ENCODE measurements around the gene CABP4. TPM values are rescaled to one million over a fixed set of nuclear protein-coding genes. Genes with fewer than 3 reads are reported as not detected.

The CABP4 gene
- total RNA-seq, 4 donors from 2014 or later = 0.13 to 2.4 (median 0.77) TPM

DNA sequence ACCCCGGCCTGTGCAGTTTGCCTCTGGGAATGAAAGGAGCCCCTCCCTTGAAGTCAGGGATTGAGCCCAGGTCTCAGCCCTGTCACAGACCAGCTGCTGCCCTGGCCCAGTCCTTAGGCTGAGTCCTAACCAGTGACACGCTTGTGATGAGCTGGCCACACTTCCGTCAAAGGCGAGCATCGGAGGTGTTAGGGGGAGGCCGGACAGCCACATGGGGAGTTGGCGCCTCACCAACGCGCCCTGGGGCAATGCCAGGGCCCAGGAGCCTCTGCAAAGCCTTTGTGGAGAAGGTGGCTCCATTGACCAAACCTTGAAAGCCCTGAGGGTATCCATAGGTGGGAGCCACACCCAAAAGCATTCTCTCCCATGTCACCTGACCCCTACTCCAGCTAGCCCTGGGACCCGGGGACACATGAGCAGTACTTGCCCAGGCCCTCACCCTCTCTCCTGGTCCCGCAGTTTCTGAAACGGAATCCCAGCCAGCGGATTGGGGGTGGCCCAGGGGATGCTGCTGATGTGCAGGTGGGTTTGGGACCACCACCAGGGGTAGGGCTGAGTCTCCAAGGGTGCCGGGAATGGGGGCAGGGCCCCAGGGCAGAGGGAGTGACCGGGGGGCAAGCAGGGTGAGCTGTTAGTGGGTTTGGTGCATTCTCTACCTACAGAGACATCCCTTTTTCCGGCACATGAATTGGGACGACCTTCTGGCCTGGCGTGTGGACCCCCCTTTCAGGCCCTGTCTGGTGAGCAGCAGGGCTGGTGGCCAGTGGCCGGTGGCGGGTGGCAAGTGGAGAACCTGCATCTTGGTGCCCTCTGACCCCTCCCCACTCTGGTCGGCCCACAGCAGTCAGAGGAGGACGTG lies 21.4 kb upstream of the CABP4 start:
- TF ChIP-seq POLR2AphosphoS5 (IDR thresholded peaks at IDR 0.05) (no peak), POLR2A (IDR thresholded peaks at IDR 0.05) (no peak), EP300 (IDR thresholded peaks at IDR 0.05) (no peak)
- TF ChIP-seq, protein P1, sequence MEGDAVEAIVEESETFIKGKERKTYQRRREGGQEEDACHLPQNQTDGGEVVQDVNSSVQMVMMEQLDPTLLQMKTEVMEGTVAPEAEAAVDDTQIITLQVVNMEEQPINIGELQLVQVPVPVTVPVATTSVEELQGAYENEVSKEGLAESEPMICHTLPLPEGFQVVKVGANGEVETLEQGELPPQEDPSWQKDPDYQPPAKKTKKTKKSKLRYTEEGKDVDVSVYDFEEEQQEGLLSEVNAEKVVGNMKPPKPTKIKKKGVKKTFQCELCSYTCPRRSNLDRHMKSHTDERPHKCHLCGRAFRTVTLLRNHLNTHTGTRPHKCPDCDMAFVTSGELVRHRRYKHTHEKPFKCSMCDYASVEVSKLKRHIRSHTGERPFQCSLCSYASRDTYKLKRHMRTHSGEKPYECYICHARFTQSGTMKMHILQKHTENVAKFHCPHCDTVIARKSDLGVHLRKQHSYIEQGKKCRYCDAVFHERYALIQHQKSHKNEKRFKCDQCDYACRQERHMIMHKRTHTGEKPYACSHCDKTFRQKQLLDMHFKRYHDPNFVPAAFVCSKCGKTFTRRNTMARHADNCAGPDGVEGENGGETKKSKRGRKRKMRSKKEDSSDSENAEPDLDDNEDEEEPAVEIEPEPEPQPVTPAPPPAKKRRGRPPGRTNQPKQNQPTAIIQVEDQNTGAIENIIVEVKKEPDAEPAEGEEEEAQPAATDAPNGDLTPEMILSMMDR (IDR thresholded peaks at IDR 0.05) = no peak
- H3K27me3 ChIP-seq = no peaks in the 10 kb centered on the region

DNA sequence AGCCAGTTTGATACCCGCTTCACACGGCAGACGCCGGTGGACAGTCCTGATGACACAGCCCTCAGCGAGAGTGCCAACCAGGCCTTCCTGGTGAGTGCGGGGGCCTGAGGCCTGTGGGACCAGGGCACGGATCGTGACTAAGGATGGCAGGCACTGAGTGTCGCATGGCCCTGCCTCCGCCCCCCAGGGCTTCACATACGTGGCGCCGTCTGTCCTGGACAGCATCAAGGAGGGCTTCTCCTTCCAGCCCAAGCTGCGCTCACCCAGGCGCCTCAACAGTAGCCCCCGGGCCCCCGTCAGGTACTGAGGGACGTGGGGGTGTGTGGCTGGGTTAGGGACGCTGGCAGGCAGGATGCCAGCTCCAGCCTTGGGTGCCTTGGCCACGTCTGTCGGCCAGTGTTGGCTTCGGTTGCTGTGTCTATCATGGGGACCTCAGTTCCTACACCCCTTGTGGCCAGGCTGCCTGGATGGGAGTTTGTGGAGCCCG lies 20.7 kb upstream of the CABP4 start:
- Histone ChIP-seq H3K27me3 (no peaks in the 10 kb centered on the region), H3K27ac (peak overlapping the region in 1 of 4 donors; percentile 10), H3K4me3 (no peak overlapping the region), H3K36me3 (peaks cover 0 to 93% of the 10 kb centered on the region in 2 donors), H3K4me1 (peaks cover 0 to 60% (median 3%) of the 10 kb centered on the region in 3 donors), H3K9me3 (no peaks in the 10 kb centered on the region)
- TF ChIP-seq, protein P1 (IDR thresholded peaks at IDR 0.05) = no peak
- TF ChIP-seq POLR2AphosphoS5 (IDR thresholded peaks at IDR 0.05) = no peak
- TF ChIP-seq POLR2A (IDR thresholded peaks at IDR 0.05) = no peak
- no peak for TF ChIP-seq EP300 (IDR thresholded peaks at IDR 0.05)
- no peak for ATAC-seq
- no CpG with 5 or more reads among the region's 23 CpGs for WGBS, 2 donors (ENCODE audit: low coverage in 1 of 2)

More for the DNA sequence above, 21.4 kb upstream of the CABP4 start:
- 60 to 78% methylated on average over 1 to 3 of the region's 22 CpGs for WGBS, 2 donors (ENCODE audit: low coverage in 1 of 2)
- H3K36me3 ChIP-seq = peaks cover 0 to 90% of the 10 kb centered on the region in 2 donors
- H3K4me1 ChIP-seq = peaks cover 0 to 60% (median 9%) of the 10 kb centered on the region in 3 donors
- H3K9me3 ChIP-seq = no peaks in the 10 kb centered on the region
- no peak overlapping the region for H3K4me3 ChIP-seq
- peak overlapping the region in 1 of 4 donors; percentile 10 for H3K27ac ChIP-seq
- no peak for ATAC-seq

DNA sequence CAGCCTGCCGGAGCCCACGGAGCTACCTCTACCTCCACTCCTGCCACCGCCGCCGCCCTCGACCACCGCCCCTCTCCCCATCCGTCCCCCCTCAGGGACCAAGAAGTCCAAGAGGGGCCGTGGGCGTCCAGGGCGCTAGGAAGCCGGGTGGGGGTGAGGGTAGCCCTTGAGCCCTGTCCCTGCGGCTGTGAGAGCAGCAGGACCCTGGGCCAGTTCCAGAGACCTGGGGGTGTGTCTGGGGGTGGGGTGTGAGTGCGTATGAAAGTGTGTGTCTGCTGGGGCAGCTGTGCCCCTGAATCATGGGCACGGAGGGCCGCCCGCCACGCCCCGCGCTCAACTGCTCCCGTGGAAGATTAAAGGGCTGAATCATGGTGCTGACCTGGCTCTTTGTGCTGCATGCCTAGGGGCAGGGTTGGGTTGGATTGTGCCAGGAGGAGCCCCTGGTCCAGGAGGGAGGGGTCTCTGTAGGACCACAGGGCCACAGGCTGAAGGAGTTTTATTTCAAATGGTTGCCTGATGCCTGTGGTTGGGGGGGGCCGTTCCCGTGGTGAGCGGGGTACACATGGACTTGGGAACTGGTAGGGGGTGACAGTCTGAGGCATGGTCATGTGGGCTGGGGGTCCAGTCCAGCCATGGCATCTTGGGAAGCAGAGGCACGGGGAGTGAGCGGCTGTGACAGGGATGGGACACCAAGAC lies 20.0 kb upstream of the CABP4 start:
- H3K9me3 ChIP-seq = no peaks in the 10 kb centered on the region
- H3K36me3 ChIP-seq = peaks cover 0 to 93% of the 10 kb centered on the region in 2 donors
- TF ChIP-seq POLR2AphosphoS5 (IDR thresholded peaks at IDR 0.05) = no peak
- TF ChIP-seq, protein P1 (IDR thresholded peaks at IDR 0.05) = no peak
- TF ChIP-seq EP300 (IDR thresholded peaks at IDR 0.05) = no peak
- no peak for TF ChIP-seq POLR2A (IDR thresholded peaks at IDR 0.05)
- H3K27ac ChIP-seq = peak overlapping the region in 2 of 4 donors; percentile 45 to 65
- ATAC-seq = no peak
- no peak overlapping the region for H3K4me3 ChIP-seq
- WGBS, 2 donors (ENCODE audit: low coverage in 1 of 2) = 90% methylated on average over 4 of the region's 26 CpGs; no CpG with 5 or more reads in 1 of the 2 donors
- H3K27me3 ChIP-seq = no peaks in the 10 kb centered on the region
- peaks cover 0 to 60% (median 5%) of the 10 kb centered on the region in 3 donors for H3K4me1 ChIP-seq

DNA sequence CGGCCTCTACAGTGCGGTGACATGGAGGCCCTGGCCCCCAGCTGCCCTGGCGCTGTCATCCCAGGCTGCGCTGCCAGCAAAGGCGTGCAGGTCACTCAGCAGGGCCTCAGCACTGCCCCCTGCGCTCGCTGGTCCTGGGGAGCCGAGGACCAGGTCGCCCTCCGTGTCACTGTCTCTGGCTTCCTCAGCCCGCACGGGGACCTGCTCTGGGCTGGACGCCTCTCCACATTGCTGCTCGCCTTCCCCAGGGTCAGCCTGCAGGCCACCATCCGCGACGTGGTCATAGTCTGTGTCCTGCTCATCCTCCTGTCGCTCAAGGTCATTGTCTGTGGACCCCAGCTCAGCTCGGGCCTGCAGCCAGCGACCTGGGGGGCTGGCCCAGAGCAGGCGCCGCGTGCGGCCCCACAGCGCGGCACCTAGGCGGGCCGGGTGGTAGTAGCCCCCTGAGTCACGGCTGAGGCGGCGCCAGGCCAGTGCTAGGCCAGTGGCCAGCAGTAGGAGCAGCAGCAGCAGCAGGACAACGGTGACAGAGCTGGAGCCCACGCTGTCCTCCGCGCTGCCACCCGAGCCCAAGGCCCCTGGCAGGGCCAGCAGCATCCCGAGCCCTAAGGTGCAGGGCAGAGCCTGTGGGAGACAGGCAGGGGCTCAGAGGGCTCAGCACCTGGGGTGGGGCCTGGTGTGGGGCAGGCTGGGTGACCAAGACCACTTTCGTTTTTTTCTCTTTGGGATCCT lies 19.3 kb upstream of the CABP4 start:
- peaks cover 0 to 93% of the 10 kb centered on the region in 2 donors for H3K36me3 ChIP-seq
- TF ChIP-seq POLR2AphosphoS5 (IDR thresholded peaks at IDR 0.05) (no peak), POLR2A (IDR thresholded peaks at IDR 0.05) (peak in 1 of 2 donors; percentile 12)
- H3K27me3 ChIP-seq = no peaks in the 10 kb centered on the region
- H3K9me3 ChIP-seq = no peaks in the 10 kb centered on the region
- H3K4me3 ChIP-seq = peak overlapping the region in 1 of 2 donors; percentile 27
- 29% methylated on average over 1 of the region's 38 CpGs; no CpG with 5 or more reads in 1 of the 2 donors for WGBS, 2 donors (ENCODE audit: low coverage in 1 of 2)
- peaks cover 0 to 60% (median 5%) of the 10 kb centered on the region in 3 donors for H3K4me1 ChIP-seq
- ATAC-seq = no peak
- peak overlapping the region in 3 of 4 donors; percentile 31 to 65 (median 45) for H3K27ac ChIP-seq
